GM18517 (cell line): ENCODE results near the gene GOLT1A.
"Not testable (repeated sequence)": the region's sequence is repeated elsewhere in the genome, so short reads cannot be mapped to it uniquely, and the experiment has no call there.

Experiments used
- ATAC-seq: cut with Tn5 transposase; IDR thresholded peaks from one replicate; pipeline ENCODE4 v1.9.1; 2021; ENCODE audit warnings: mild to moderate bottlenecking, moderate library complexity; ENCODE audit not compliant: unreplicated experiment

GOLT1A gene

GRCh38 chr1:204249736-204250427 is 36.1 kb upstream of the GOLT1A start:
- ATAC-seq = no peak

GRCh38 chr1:204248954-204249353 is 35.2 kb upstream of the GOLT1A start:
- no peak for ATAC-seq

- ATAC-seq = no peak
Measured at GRCh38 chr1:204246876-204247275, 33.1 kb upstream of the GOLT1A start.

DNA sequence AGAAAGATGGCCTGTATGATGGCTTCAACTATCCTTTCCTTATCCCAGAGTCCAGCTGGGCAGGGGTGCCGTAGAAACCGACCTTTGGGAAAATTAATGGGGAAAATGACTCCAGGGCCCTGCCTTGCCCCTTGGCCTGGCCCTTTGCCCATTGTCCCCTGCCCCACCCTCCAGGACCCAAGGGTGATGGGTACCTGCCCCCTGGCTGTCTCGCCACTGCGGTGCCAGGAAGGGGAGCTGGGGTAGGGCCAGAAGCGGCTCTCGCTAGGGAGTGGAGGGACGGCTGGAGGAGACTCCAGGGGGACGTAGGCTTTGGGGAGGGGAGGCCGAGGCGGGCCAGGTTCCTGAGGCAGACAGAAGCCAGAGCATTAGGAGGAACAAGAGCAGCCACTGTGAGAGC is 29.1 kb upstream of the GOLT1A start:
- no peak for ATAC-seq

DNA sequence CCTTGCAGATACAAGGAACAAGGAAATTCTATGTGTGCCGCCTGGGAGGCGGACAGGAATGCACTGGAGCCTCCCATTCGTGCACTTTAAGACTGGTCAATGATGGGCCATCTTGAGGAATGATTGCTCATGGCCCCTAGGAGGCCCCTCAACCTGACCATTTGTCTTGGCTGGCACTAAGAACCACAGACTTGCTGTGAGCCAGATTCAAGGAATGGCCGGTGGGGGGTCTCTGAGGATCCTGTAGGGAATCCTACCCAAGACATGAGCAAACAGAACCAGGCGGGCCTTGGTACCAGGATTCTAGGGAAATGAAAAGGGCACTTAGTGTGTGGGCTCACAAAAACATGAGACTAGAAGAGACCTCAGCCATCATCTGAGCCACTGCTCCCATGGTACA is 28.1 kb upstream of the GOLT1A start:
- ATAC-seq = no peak

GRCh38 chr1:204241050-204241449 is 27.3 kb upstream of the GOLT1A start:
- ATAC-seq = no peak

DNA sequence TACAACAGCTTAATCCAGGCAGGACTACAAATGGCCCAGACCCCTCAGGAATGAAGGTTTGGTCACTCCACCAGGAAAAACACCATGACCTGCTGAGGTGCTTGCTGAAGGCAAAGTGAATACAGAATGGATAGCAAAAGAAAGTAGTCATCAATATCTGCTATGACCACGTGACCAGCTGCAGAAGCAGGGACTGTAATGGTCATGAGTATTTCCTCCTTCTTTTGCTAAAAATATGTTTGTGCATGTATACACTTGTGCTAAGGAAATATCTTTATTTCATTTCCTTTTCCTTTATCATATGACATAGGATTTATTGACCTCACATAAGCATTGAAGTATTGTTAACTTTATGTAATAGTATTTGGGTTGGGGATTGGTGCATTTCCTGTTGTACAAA is 26.4 kb upstream of the GOLT1A start:
- no peak for ATAC-seq

- not testable (repeated sequence) for ATAC-seq
Measured at GRCh38 chr1:204239401-204239800, 25.6 kb upstream of the GOLT1A start.

- ATAC-seq = not testable (repeated sequence)
Measured at GRCh38 chr1:204238520-204238919, 24.7 kb upstream of the GOLT1A start.

GRCh38 chr1:204237515-204237914 is 23.7 kb upstream of the GOLT1A start:
- ATAC-seq = not testable (repeated sequence)

GRCh38 chr1:204232526-204232925 is 18.7 kb upstream of the GOLT1A start:
- no peak for ATAC-seq

DNA sequence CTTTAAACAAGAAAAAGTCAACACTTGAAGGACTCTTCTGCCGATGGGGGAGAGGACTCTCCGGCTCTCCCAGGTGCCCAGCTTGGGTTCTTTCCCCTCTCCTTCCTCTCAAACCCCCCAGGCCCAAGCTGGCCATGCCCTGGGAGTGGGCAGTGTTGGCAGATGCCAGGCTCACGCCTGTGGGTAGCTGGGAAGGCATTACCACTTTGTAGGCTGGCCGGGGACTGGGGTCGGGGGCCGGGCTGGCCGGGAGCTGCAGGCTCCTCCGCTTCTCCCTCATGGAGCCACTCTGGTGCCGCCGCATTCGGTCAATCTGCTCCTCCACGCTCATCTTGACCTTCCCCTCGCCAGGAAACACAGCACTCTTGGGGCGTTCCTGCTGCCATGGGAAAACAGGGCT is 16.4 kb upstream of the GOLT1A start:
- no peak for ATAC-seq

DNA sequence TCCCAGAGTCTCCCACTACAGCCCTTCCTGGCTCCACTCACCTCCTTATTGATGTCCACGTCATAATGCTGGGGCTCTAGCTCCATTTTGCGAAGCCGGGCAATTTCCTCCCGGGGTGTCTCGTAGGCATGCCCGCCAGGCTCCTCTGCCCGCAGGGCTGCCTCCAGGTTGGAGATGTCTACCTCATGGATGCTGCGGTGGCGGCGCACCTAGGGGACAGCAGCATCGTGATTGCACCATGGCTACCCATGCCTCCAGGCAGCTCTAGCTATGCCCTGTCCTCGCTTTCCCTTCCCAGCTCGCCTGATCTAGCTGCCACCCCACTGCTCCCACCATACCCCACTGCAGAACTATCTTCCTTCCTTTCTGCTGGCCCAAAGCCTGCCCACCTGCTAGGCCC is 15.1 kb upstream of the GOLT1A start:
- no peak for ATAC-seq

GRCh38 chr1:204227996-204228785 is 14.4 kb upstream of the GOLT1A start:
- ATAC-seq = no peak

DNA sequence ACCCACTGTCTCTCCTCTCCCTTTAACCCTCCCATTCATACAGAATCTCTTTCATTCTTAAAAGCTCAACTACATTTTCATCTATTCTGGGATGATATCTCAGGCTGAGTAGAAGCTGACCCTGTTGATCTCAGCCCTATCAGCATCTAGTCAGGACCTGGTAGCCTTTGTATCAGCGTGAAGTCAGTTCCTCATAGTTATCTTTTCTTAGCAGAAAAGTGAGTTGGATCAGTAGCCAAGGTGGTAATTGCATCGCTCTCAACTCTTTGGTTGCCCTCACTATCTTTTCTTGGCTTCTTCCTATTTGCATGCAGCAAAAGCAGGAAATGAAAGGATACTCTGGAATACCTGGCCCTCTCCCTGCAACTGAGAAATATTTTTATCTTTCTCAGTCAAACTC is 13.6 kb upstream of the GOLT1A start:
- ATAC-seq = no peak

- ATAC-seq = no peak
Measured at GRCh38 chr1:204225841-204226735, 12.3 kb upstream of the GOLT1A start.

- no peak for ATAC-seq
Measured at GRCh38 chr1:204224655-204225054, 10.9 kb upstream of the GOLT1A start.

- no peak for ATAC-seq
Measured at GRCh38 chr1:204223129-204223860, 9.5 kb upstream of the GOLT1A start.

DNA sequence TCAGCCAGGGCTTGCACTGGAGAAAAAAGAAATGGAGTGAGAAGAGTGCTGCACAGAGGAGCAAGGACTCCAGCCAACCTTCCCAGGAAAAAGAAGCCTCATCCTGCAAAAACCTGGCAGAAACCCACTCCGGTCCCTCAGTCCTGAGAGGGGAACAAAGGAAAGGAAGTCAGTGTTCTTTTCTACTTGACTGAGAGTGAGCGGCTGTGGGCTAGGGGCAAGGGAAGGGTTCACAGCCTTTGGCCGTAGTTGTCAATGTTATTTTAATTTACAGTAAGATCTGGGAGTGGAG is 8.9 kb upstream of the GOLT1A start:
- ATAC-seq = no peak

GRCh38 chr1:204222006-204222763 is 8.4 kb upstream of the GOLT1A start:
- ATAC-seq = no peak
